Measurements from ENCODE around the gene COMP.

Gene COMP

DNA sequence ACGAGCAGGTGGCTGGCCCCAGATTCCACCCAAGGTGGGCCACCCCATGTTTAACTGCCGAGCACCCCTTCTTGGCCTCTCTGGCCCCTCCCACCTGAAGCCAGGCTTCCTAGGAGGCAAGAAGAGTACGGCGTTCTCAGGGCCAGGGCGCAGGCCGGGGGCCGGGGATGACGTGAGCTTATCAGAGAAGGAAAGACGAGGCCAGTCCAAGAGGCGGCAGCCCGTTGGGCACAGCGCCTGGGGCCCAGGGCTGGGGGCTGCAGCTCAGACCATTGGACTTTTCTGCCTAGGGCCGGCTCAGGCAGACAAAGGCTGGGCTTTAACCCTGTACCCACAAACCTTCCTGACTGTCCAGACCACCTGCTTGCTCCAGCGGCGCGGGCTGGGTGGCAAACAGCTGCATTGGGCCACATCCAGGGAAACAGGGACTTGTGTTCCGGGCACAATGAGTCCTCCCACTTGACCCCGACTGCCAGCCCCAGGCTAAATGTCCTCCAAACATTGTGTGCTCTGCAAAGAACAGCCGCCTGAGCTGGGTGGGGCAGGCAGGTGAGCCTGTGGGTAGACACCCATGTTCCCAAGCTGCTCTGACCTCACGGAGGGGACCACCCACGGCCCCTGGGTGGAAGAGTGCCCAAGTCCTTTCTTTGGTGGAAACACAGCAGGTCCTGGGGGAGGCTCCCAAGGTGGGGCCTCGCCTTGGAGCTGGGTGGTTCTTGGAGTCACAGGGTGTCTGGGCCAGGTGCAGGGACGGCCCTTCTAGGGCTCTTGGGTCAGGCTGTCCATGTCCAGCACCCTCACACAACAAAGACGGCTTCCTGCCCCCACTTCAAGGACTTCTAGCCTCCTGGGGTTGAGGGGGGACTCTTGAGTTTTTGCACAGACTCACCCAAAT is 21.9 kb downstream of the COMP start:
- no peak for DNase-seq

GRCh38 chr19:18768046-18768771 is 22.9 kb downstream of the COMP start:
- no peak for DNase-seq

DNA sequence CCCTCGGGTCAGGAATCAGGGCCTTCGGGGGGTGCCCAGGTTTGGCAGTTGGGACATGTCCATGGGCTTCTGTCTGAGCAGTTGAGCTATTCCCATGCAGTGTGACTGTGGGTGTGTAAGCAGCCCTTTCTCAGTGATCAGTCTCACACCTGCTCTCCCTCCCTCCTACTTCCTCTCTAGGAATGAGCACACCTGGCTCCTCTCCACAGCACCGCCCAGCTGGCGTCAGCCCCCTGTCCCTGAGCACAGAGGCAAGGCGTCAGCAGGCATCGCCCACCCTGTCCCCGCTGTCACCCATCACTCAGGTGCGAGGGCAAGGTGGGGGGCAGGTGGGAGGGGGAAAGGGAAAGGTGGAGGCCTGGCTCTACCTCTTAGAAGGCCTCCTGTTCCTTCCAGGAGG is 25.9 kb downstream of the COMP start:
- DNase-seq = no peak

GRCh38 chr19:18764591-18765051 is 26.5 kb downstream of the COMP start:
- no peak for DNase-seq

DNA sequence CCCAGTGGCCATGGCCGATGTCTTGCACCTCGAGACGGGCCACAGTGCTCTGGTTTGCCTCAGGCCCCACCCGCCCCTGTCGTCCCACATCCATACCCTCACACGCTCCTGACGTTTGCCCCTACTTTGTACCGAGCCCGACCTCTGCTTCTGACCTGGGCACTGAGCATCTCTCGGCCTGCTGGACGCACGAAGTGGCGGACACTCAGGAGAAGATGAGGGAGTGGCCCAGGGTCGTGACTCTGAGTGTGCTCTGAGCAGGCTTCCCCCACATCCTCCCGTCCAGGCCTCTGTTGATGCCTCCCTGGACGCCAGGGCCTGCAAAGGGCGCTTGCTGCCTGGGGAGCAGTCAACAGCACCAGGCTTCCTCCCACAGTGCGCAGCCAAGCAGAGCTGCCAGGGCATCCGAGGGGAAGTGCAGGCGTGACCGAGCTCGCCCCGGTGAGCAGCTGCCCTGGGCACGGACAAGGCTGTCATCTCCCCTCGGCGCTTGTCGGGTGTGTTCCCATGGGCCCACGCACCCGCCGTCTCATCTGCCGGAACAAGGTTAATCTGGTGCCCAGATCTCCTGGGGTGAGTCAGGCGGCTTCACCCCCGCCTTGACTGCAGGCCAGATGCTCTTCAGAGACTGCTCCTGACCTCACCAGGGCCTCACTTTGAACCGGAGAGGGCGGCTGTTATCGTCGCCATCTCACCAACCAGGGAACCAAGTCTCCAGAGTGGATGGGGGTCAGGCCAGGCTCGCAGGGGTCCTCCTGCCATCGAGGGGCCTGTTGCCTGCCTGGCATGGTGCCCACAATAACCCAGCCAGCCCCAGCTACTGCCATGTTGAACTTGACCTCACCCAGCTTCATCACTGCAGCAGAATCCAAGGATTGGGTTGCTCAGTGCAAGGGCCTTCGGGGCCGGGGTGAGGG is 27.2 kb downstream of the COMP start:
- DNase-seq = peak; percentile 26

GRCh38 chr19:18762125-18763023 is 28.7 kb downstream of the COMP start:
- peak; percentile 88 for DNase-seq

- no peak for DNase-seq
Measured at GRCh38 chr19:18761531-18762110, 29.5 kb downstream of the COMP start.

- DNase-seq = no peak
Measured at GRCh38 chr19:18760440-18761383, 30.4 kb downstream of the COMP start.

- DNase-seq = no peak
Measured at GRCh38 chr19:18759995-18760426, 31.1 kb downstream of the COMP start.

GRCh38 chr19:18759304-18759994 is 31.7 kb downstream of the COMP start:
- no peak for DNase-seq

GRCh38 chr19:18756896-18757295 is 34.2 kb downstream of the COMP start:
- peak; percentile 22 for DNase-seq

DNA sequence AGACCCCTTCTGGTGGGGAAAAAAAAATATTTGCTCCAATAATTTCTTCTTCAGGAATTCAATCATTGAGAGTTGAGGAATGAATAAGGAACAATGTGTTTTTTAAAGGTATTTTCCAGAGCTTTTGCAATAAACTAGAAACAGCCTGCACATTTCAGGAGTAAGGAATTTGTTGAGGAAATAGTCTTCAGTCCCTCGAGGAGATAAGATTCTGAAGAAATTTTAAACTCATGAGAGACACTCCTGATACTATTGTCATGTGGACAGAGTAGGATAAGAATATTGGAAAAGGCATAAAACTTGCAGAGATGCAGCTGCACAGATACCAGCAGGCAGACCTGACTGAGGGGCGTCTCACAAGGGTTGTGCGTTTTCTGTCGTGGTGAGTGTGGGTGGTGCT is 36.6 kb downstream of the COMP start:
- DNase-seq = no peak

GRCh38 chr19:18751571-18751970 is 39.5 kb downstream of the COMP start:
- no peak for DNase-seq

GRCh38 chr19:18750295-18750970 is 40.7 kb downstream of the COMP start:
- no peak for DNase-seq

- DNase-seq = no peak
Measured at GRCh38 chr19:18749362-18750231, 41.5 kb downstream of the COMP start.

- no peak for DNase-seq
Measured at GRCh38 chr19:18746401-18747325, 44.4 kb downstream of the COMP start.

- no peak for DNase-seq
Measured at GRCh38 chr19:18745931-18746330, 45.2 kb downstream of the COMP start.

Measured in DMS79 (cell line).